HCT116 (cell line): ENCODE data around the gene CNOT10. TPM values are rescaled to one million over a fixed set of nuclear protein-coding genes. Genes with fewer than 3 reads are reported as not detected.

Source experiments
- ATAC-seq: fragments of 200-7000 bp; cut with Tn5 transposase; 2 replicates; pipeline ENCODE4 v1.9.1; 2020; ENCODE audit warnings: mild to moderate bottlenecking, moderate library complexity
- BruUV-seq: library from RNA; stranded (reverse); fragments of 400-500 nt; replicated peaks from 2 replicates; lab custom pipeline; 2021; lab: Mats Ljungman, UMichigan
- CTCF ChIA-PET: fragments of 300-600 bp; sonication (Branson Sonifier 250); formaldehyde crosslinking; loops from one replicate; lab custom pipeline; 2021; ENCODE audit warnings: antibody characterized with exemption; lab: Charles Lee
- POLR2A ChIA-PET: fragments of 300-600, 350-600 bp; sonication (Branson Sonifier 250); formaldehyde crosslinking; loops from one replicate; lab custom pipeline; 2021; ENCODE audit warnings: antibody characterized with exemption; lab: Charles Lee
- RAD21 ChIA-PET, 2 experiments: fragments of 300-600 bp; sonication (Branson Sonifier 250); formaldehyde crosslinking; loops; one replicate each; lab custom pipeline; 2023; ENCODE audit warnings: low total read pairs in 2 of 2; ENCODE audit not compliant: uncharacterized antibody in 2 of 2, unreplicated experiment in 2 of 2, low non-redundant PET in 1 of 2; lab: Charles Lee
- DNase-seq: peaks from one replicate; pipeline ENCODE4 v3.0.0-alpha.2; 2010; ENCODE audit warnings: low read depth, low spot score
- H2AFZ ChIP-seq: fragments of 200-600 bp; shearing (Covaris generic), sonication (generic); 2 replicates; pipeline ENCODE4 v1.6.1; 2017; ENCODE audit warnings: low read depth, mixed run types, mixed read lengths, antibody characterized with exemption, low read length; ENCODE audit not compliant: poor library complexity, severe bottlenecking
- H3K27ac ChIP-seq: 2 replicates; pipeline ENCODE4 v1.5.1; 2012; ENCODE audit warnings: low read depth, low read length
- H3K27me3 ChIP-seq: fragments of 200-600 bp; sonication (generic); 2 replicates; pipeline ENCODE4 v1.6.1; 2016; ENCODE audit warnings: mixed run types, low read length, mixed read lengths; ENCODE audit not compliant: insufficient read depth
- H3K36me3 ChIP-seq, 2 experiments: fragments of 200-500 bp in 1 of 2; fragments of 200-600 bp in 1 of 2; sonication (Bioruptor generic) in 1 of 2; sonication (generic) in 1 of 2; 2 replicates each; pipeline versions ENCODE4 v1.5.1 to v1.6.1; 2014 to 2016; ENCODE audit warnings: low read length in 2 of 2, inconsistent platforms in 1 of 2, mixed read lengths in 1 of 2, mixed run types in 1 of 2; ENCODE audit not compliant: insufficient read depth in 2 of 2, control insufficient read depth in 1 of 2
- H3K4me1 ChIP-seq, 2 experiments: fragments of 200-600 bp in 1 of 2; sonication (generic) in 1 of 2; 2 replicates each; pipeline versions ENCODE4 v1.5.1 to v1.6.1; 2012 to 2017; ENCODE audit warnings: low read length in 2 of 2, inconsistent platforms in 1 of 2, mild to moderate bottlenecking in 1 of 2, mixed read lengths in 1 of 2, mixed run types in 1 of 2, moderate library complexity in 1 of 2; ENCODE audit not compliant: insufficient read depth in 2 of 2, control insufficient read depth in 1 of 2
- H3K4me2 ChIP-seq: fragments of 200-600 bp; sonication (generic); 2 replicates; pipeline ENCODE4 v1.6.1; 2017; ENCODE audit warnings: mixed run types, low read length, mixed read lengths
- H3K4me3 ChIP-seq, 2 experiments: fragments of 200-600 bp in 1 of 2; sonication (generic) in 1 of 2; replicated peaks in 1 of 2; 2 replicates each; pipeline ENCODE4 v1.5.1; 2011 to 2016; ENCODE audit warnings: low read length in 2 of 2, control low read depth in 1 of 2, low read depth in 1 of 2, mild to moderate bottlenecking in 1 of 2, mixed read lengths in 1 of 2, mixed run types in 1 of 2
- H3K79me2 ChIP-seq: fragments of 200-600 bp; sonication (generic); 2 replicates; pipeline ENCODE4 v1.6.1; 2017; ENCODE audit warnings: mild to moderate bottlenecking, mixed run types, low read length, moderate library complexity, mixed read lengths; ENCODE audit not compliant: insufficient read depth
- H3K9ac ChIP-seq: fragments of 200-600 bp; sonication (generic); 2 replicates; pipeline ENCODE4 v1.6.1; 2016; ENCODE audit warnings: low read length, mixed read lengths
- H3K9me2 ChIP-seq: fragments of 200-600 bp; sonication (generic), shearing (Covaris generic); 2 replicates; pipeline ENCODE4 v1.6.1; 2017; ENCODE audit warnings: mixed run types, mild to moderate bottlenecking, moderate library complexity; ENCODE audit not compliant: insufficient read depth
- H3K9me3 ChIP-seq, 2 experiments: fragments of 200-500 bp in 1 of 2; fragments of 200-600 bp in 1 of 2; sonication (Bioruptor generic) in 1 of 2; sonication (generic) in 1 of 2; 2 replicates each; pipeline ENCODE4 v1.6.1; 2014 to 2017; ENCODE audit warnings: low read length in 2 of 2, mixed read lengths in 2 of 2, inconsistent platforms in 1 of 2, low read depth in 1 of 2, mild to moderate bottlenecking in 1 of 2, mixed run types in 1 of 2, moderate library complexity in 1 of 2; ENCODE audit not compliant: control insufficient read depth in 1 of 2, insufficient read depth in 1 of 2
- H4K20me1 ChIP-seq: fragments of 200-600 bp; sonication (generic), shearing (Covaris generic); 2 replicates; pipeline ENCODE4 v1.6.1; 2017; ENCODE audit warnings: mixed run types, mild to moderate bottlenecking, moderate library complexity; ENCODE audit not compliant: insufficient read depth
- CTCF ChIP-seq, 3 experiments: fragments of 200-600 bp in 1 of 3; sonication (generic) in 1 of 3; IDR thresholded peaks in 2 of 3; conservative IDR thresholded peaks in 1 of 3; 2 replicates each; pipeline ENCODE4 v1.5.1; 2012 to 2017; ENCODE audit warnings: low read depth in 2 of 3, low read length in 2 of 3, antibody characterized with exemption in 1 of 3, borderline replicate concordance in 1 of 3, control low read depth in 1 of 3, mild to moderate bottlenecking in 1 of 3, mixed read lengths in 1 of 3, mixed run types in 1 of 3, moderate library complexity in 1 of 3; ENCODE audit not compliant: insufficient read depth in 1 of 3
- EGR1 ChIP-seq: IDR thresholded peaks from 2 replicates; pipeline ENCODE4 v1.6.1; 2012; ENCODE audit warnings: low read depth
- EZH2 ChIP-seq: fragments of 200-600 bp; sonication (generic); IDR thresholded peaks from 2 replicates; pipeline ENCODE4 v1.6.1; 2017; ENCODE audit warnings: antibody characterized with exemption, mixed run types
- JUND ChIP-seq: IDR thresholded peaks from 2 replicates; pipeline ENCODE4 v1.6.1; 2012
- POLR2A ChIP-seq: IDR thresholded peaks from 2 replicates; pipeline ENCODE4 v1.7.0; 2011; ENCODE audit warnings: borderline replicate concordance; ENCODE audit not compliant: insufficient read depth, insufficient read length; ENCODE audit errors: extremely low read depth
- RAD21 ChIP-seq: IDR thresholded peaks from 2 replicates; pipeline ENCODE4 v1.6.1; 2012; ENCODE audit warnings: low read depth, mild to moderate bottlenecking
- REST ChIP-seq: IDR thresholded peaks from 2 replicates; pipeline ENCODE4 v1.6.1; 2012; ENCODE audit warnings: low read depth
- SP1 ChIP-seq: IDR thresholded peaks from 2 replicates; pipeline ENCODE4 v1.6.1; 2012; ENCODE audit warnings: low read depth
- YY1 ChIP-seq: IDR thresholded peaks from 2 replicates; pipeline ENCODE4 v1.6.1; 2011; ENCODE audit warnings: low read length, low read depth, moderate library complexity, mild to moderate bottlenecking; ENCODE audit not compliant: insufficient replicate concordance; ENCODE audit errors: extremely low read depth
- ZBTB33 ChIP-seq: IDR thresholded peaks from 2 replicates; pipeline ENCODE4 v1.6.1; 2011; ENCODE audit warnings: mild to moderate bottlenecking, low read length, moderate library complexity; ENCODE audit not compliant: insufficient replicate concordance; ENCODE audit errors: extremely low read depth
- ZFX ChIP-seq: fragments of 450-650 bp; IDR thresholded peaks from 2 replicates; pipeline ENCODE4 v1.6.1; 2017
- ZNF274 ChIP-seq: fragments of 200-500 bp; sonication (Bioruptor generic); IDR thresholded peaks from 2 replicates; pipeline ENCODE4 v1.6.1; 2014; ENCODE audit warnings: mild to moderate bottlenecking, low read depth, low read length, inconsistent platforms
- intact Hi-C: fragments of 100-400 bp; cut with micrococcal nuclease; formaldehyde crosslinking; loops from 2 replicates; pipeline ENCODE4 v1.10.0; 2022
- total RNA-seq: library from RNA; stranded (reverse); gene quantifications from one replicate; pipeline ENCODE4 v1.2.1, GENCODE V29; 2021; ENCODE audit not compliant: unreplicated experiment
- TF ChIP-seq, protein P1 (sequence below): IDR thresholded peaks from 2 replicates; pipeline ENCODE4 v1.6.1; 2012
- TF ChIP-seq, protein P2 (sequence below): IDR thresholded peaks from 2 replicates; pipeline ENCODE4 v1.6.1; 2012

CNOT10 gene
- total RNA-seq, 1 experiment from 2014 or later = 47.4 TPM

DNA sequence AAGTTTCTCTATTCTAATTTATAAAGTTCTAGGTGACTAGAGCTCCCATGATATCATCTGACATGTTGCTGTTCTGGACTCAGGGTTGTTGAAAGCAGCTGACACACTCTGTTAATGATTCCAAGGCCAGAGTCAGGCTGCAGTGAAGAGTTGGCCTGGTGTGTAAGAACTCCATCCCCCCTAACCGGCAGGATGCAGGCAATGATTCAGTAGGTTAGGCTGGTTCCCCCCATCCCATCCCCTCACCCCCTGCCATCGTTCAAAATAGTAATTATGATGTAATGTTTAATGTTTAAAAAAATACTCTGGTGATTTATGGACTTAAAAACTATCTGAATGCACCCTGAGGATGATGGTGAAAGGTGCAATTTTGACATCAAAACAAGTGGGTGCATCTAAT lies 128.2 kb downstream of the CNOT10 start:
- no peak for ATAC-seq
- no peaks in the 10 kb centered on the region for H4K20me1 ChIP-seq
- ChIA-PET CTCF (no interaction called here), RAD21 (no interaction called here), POLR2A (no interaction called here)
- H2AFZ ChIP-seq = no peak overlapping the region
- TF ChIP-seq YY1 (no peak), POLR2A (no peak), REST (no peak), ZFX (no peak), SP1 (no peak), ZNF274 (no peak)
- TF ChIP-seq, protein P1, sequence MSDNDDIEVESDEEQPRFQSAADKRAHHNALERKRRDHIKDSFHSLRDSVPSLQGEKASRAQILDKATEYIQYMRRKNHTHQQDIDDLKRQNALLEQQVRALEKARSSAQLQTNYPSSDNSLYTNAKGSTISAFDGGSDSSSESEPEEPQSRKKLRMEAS = no peak
- H3K4me1 ChIP-seq = no peaks in the 10 kb centered on the region
- H3K79me2 ChIP-seq = no peaks in the 10 kb centered on the region
- no peaks in the 10 kb centered on the region for H3K36me3 ChIP-seq
- BruUV-seq = no TSS peak
- no peaks in the 10 kb centered on the region for H3K9me3 ChIP-seq
- intact Hi-C loops = no loop called here
- no peak overlapping the region for H3K27ac ChIP-seq
- H3K27me3 ChIP-seq = no peaks in the 10 kb centered on the region
- H3K4me3 ChIP-seq = no peak overlapping the region
- no peak overlapping the region for H3K4me2 ChIP-seq
- H3K9me2 ChIP-seq = no peaks in the 10 kb centered on the region
- no peak overlapping the region for H3K9ac ChIP-seq
- DNase-seq = no peak

DNA sequence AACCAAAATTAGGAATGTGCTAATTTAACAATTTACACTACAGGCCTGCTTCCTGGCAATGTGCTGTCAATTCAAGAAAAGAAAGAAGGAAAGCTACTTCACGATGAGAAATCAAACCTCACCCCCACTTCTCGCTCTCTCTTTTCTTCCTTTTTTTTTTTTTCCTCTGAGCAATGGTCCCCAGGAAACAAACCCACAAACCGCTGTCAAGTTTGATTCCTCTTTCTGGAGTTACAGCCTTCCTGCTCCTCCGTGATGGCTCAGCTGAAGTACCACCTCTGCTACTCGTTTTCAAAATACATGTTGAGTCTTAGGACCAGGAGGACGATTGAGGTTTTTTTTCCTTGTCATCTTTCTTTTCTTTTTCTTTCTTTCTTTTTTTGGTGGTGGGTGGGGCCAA lies 129.4 kb downstream of the CNOT10 start:
- RAD21 ChIA-PET = no interaction called here
- intact Hi-C loops = no loop called here
- ATAC-seq = no peak
- H3K27me3 ChIP-seq = no peaks in the 10 kb centered on the region
- no peak overlapping the region for H3K4me2 ChIP-seq
- no peak for TF ChIP-seq JUND
- no peak for TF ChIP-seq ZBTB33
- TF ChIP-seq YY1 = no peak
- no peak for TF ChIP-seq EZH2
- no peak for TF ChIP-seq EGR1
- TF ChIP-seq CTCF (IDR thresholded peaks at IDR 0.05 in 2 of 3, conservative IDR thresholded peaks at IDR 0.05 in 1 of 3; ENCODE audit: borderline replicate concordance in 1 of 3, insufficient read depth in 1 of 3, low read depth in 2 of 3, low read length in 2 of 3) = no peak
- no peak for TF ChIP-seq RAD21
- TF ChIP-seq, protein P2, sequence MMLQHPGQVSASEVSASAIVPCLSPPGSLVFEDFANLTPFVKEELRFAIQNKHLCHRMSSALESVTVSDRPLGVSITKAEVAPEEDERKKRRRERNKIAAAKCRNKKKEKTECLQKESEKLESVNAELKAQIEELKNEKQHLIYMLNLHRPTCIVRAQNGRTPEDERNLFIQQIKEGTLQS = no peak
- no peak for DNase-seq
- no peaks in the 10 kb centered on the region for H4K20me1 ChIP-seq
- no peaks in the 10 kb centered on the region for H3K36me3 ChIP-seq
- H3K9me3 ChIP-seq = no peaks in the 10 kb centered on the region
- no peak overlapping the region for H2AFZ ChIP-seq
- H3K4me1 ChIP-seq = no peaks in the 10 kb centered on the region
- no peak overlapping the region for H3K9ac ChIP-seq
- H3K27ac ChIP-seq = no peak overlapping the region
- CTCF ChIA-PET = no interaction called here
- H3K4me3 ChIP-seq = no peak overlapping the region
- POLR2A ChIA-PET = no interaction called here
- H3K79me2 ChIP-seq = no peaks in the 10 kb centered on the region
- H3K9me2 ChIP-seq = no peaks in the 10 kb centered on the region
- no TSS peak for BruUV-seq
